DMS53 (cell line): ENCODE measurements around the gene HIP1.
"Not testable (repeated sequence)": the region's sequence is repeated elsewhere in the genome, so short reads cannot be mapped to it uniquely, and the experiment has no call there.

Experiments
- DNase-seq: peaks from one replicate; lab custom pipeline; 2025; lab: John Stamatoyannopoulos, UW

The HIP1 gene

GRCh38 chr7:75738975-75739795 is 444 bp upstream of the HIP1 start:
- peak; percentile 100 for DNase-seq

- peak; percentile 52 for DNase-seq
Observed at GRCh38 chr7:75737856-75738603, 711 bp downstream of the HIP1 start.

- no peak for DNase-seq
Observed at GRCh38 chr7:75735581-75736350, 3.0 kb downstream of the HIP1 start.

- no peak for DNase-seq
Observed at GRCh38 chr7:75734586-75735458, 3.9 kb downstream of the HIP1 start.

GRCh38 chr7:75732764-75733630 is 5.7 kb downstream of the HIP1 start:
- no peak for DNase-seq

GRCh38 chr7:75732016-75732521 is 6.7 kb downstream of the HIP1 start:
- DNase-seq: no peak

GRCh38 chr7:75729851-75730274 is 8.9 kb downstream of the HIP1 start:
- DNase-seq: no peak

GRCh38 chr7:75727881-75728593 is 10.7 kb downstream of the HIP1 start:
- no peak for DNase-seq

- DNase-seq: not testable (repeated sequence)
Observed at GRCh38 chr7:75727351-75727750, 11.4 kb downstream of the HIP1 start.

GRCh38 chr7:75725306-75725705 is 13.4 kb downstream of the HIP1 start:
- DNase-seq: no peak

GRCh38 chr7:75723444-75723843 is 15.3 kb downstream of the HIP1 start:
- DNase-seq: no peak

GRCh38 chr7:75722373-75722772 is 16.4 kb downstream of the HIP1 start:
- no peak for DNase-seq

GRCh38 chr7:75721922-75722321 is 16.8 kb downstream of the HIP1 start:
- DNase-seq: not testable (repeated sequence)

- DNase-seq: no peak
Observed at GRCh38 chr7:75721426-75721825, 17.3 kb downstream of the HIP1 start.

- no peak for DNase-seq
Observed at GRCh38 chr7:75719626-75720025, 19.1 kb downstream of the HIP1 start.

- DNase-seq: no peak
Observed at GRCh38 chr7:75718390-75719031, 20.2 kb downstream of the HIP1 start.

- DNase-seq: not testable (repeated sequence)
Observed at GRCh38 chr7:75717746-75718145, 21.0 kb downstream of the HIP1 start.

- DNase-seq: no peak
Observed at GRCh38 chr7:75716992-75717626, 21.6 kb downstream of the HIP1 start.

- DNase-seq: no peak
Observed at GRCh38 chr7:75715864-75716263, 22.9 kb downstream of the HIP1 start.
